Kidney (tissue), 14 donors: Measurements from ENCODE around the gene CRACDL. TPM values are rescaled to one million over a fixed set of nuclear protein-coding genes. Genes with fewer than 3 reads are reported as not detected.
A peak's percentile ranks its signal among the peaks of the same experiment; 100 is the strongest.

Source experiments
- DNase-seq, 5 donors: peaks; one replicate each; pipeline ENCODE4 v3.0.0-alpha.2; 2013 to 2020
- FAIRE-seq: peaks from 2 replicates; lab custom pipeline; 2012; peaks lifted over from hg19 to GRCh38; lab: Jason Lieb, UNC
- H3K27ac ChIP-seq, 2 donors: one replicate each; pipeline ENCODE4 v1.7.0; 2013; ENCODE audit warnings: low read depth in 2 of 2, low read length in 2 of 2, inconsistent platforms in 1 of 2
- H3K27me3 ChIP-seq: one replicate; pipeline ENCODE4 v1.7.1; 2013; ENCODE audit warnings: low read length, inconsistent platforms; ENCODE audit not compliant: control insufficient read depth, insufficient read depth
- H3K36me3 ChIP-seq, 3 donors: one replicate each; pipeline versions ENCODE4 v1.7.0 to v1.7.1; 2013; ENCODE audit warnings: low read length in 3 of 3, control low read depth in 1 of 3, inconsistent platforms in 1 of 3; ENCODE audit not compliant: insufficient read depth in 3 of 3, control insufficient read depth in 2 of 3
- H3K4me1 ChIP-seq, 3 donors: one replicate each; pipeline versions ENCODE4 v1.7.0 to v1.7.1; 2013; ENCODE audit warnings: low read length in 3 of 3, inconsistent platforms in 1 of 3, low read depth in 1 of 3; ENCODE audit not compliant: control insufficient read depth in 2 of 3, insufficient read depth in 2 of 3
- H3K4me3 ChIP-seq, 3 donors: one replicate each; pipeline versions ENCODE4 v1.7.0 to v1.8.1; 2013; ENCODE audit warnings: low read length in 3 of 3, control low read depth in 1 of 3, inconsistent platforms in 1 of 3
- H3K9ac ChIP-seq, 3 donors: one replicate each; pipeline versions ENCODE4 v1.7.0 to v1.7.1; 2013; ENCODE audit warnings: low read length in 3 of 3, control low read depth in 1 of 3, inconsistent platforms in 1 of 3
- H3K9me3 ChIP-seq, 3 donors: one replicate each; pipeline versions ENCODE4 v1.7.0 to v1.7.1; 2013; ENCODE audit warnings: low read length in 3 of 3, control low read depth in 1 of 3, inconsistent platforms in 1 of 3; ENCODE audit not compliant: control insufficient read depth in 2 of 3, insufficient read depth in 1 of 3
- intact Hi-C: fragments of 100-400 bp; cut with DNase I; formaldehyde crosslinking; loops from one replicate; pipeline ENCODE4 v1.11.1; 2022
- polyA plus RNA-seq: library from polyadenylated mRNA; stranded (reverse); fragments of 350-450 nt; fragmentation: Illumina TruSeq; extraction: RNeasy Lipid Tissue Mini Kit (QIAGEN cat#74804); gene quantifications from one replicate; pipeline ENCODE4 v1.2.3, GENCODE V29; 2014; ENCODE audit warnings: low read depth, low replicate concordance; ENCODE audit not compliant: insufficient read depth
- total RNA-seq: library from RNA; stranded (reverse); fragmentation: NEBNext Ultra II Directional; extraction: Animal tissue kit (Norgen Biotek cat#: 25700); gene quantifications from one replicate; pipeline ENCODE4 v1.2.1, GENCODE V29; 2021
- TF ChIP-seq, protein P1 (sequence below): IDR thresholded peaks from 3 replicates; pipeline ENCODE4 v1.5.1; 2012; ENCODE audit warnings: mild to moderate bottlenecking, moderate library complexity, borderline replicate concordance; ENCODE audit not compliant: insufficient read depth; ENCODE audit errors: extremely low read depth
- donor health status: control.
- donor health status: control.
- donor health status: control.
- donor health status: control.
- donor health status: control.
- donor health status: DM: yes; HTN: yes; CAD: no.
- donor health status: Normal renal cell carcinoma (clear cell type).

CRACDL gene
- total and polyA plus RNA-seq, 2 donors from 2014 or later, result 4.3 to 14.8 TPM

GRCh38 chr2:98907385-98907784 lies 28.6 kb downstream of the CRACDL start:
- TF ChIP-seq, protein P1, sequence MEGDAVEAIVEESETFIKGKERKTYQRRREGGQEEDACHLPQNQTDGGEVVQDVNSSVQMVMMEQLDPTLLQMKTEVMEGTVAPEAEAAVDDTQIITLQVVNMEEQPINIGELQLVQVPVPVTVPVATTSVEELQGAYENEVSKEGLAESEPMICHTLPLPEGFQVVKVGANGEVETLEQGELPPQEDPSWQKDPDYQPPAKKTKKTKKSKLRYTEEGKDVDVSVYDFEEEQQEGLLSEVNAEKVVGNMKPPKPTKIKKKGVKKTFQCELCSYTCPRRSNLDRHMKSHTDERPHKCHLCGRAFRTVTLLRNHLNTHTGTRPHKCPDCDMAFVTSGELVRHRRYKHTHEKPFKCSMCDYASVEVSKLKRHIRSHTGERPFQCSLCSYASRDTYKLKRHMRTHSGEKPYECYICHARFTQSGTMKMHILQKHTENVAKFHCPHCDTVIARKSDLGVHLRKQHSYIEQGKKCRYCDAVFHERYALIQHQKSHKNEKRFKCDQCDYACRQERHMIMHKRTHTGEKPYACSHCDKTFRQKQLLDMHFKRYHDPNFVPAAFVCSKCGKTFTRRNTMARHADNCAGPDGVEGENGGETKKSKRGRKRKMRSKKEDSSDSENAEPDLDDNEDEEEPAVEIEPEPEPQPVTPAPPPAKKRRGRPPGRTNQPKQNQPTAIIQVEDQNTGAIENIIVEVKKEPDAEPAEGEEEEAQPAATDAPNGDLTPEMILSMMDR, result no peak
- Histone ChIP-seq H3K4me3 (no peak overlapping the region), H3K27ac (no peak overlapping the region), H3K36me3 (no peaks in the 10 kb centered on the region), H3K9me3 (no peaks in the 10 kb centered on the region), H3K27me3 (no peaks in the 10 kb centered on the region), H3K4me1 (peaks cover 3 to 10% (median 5%) of the 10 kb centered on the region in 3 donors), H3K9ac (no peak overlapping the region)
- FAIRE-seq (no peak), DNase-seq (no peak)
- intact Hi-C loops, result no loop called here

DNA sequence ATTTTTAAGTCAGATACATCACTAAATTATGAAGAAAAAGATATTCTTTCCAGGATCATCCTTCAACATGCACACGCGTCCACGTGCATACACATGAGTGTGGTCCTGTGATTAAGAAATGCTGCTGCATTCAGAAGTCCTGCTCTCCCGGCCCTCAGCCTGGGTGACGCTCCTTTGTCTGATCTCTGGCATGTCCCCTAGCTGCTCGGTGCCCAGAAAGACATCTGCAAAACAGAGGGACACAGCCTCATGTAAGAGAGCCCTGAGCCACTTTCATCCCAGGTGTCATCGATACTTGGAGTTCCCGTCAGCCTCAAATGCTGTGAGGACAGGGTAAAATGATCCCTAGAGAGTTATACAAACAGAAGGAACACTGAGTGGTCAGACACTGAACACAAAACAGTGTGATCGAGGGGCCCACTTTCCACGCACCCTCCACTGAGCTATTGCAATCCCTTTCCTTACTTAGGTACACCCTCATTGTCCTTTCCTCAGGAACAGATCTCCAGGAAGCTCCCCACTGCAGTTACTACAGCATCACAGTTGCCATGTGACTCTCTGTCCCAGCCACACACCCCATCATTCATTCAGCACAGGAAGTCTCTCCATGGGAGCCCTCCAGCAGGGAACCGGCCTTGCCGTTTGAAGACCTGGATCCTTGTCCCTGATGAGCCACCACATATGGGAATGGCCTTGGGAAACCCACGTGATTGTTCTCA lies 32.1 kb downstream of the CRACDL start:
- intact Hi-C loops, result no loop called here
- no peaks in the 10 kb centered on the region for H3K36me3 ChIP-seq
- FAIRE-seq, result no peak
- H3K9ac ChIP-seq, result no peak overlapping the region
- no peak overlapping the region for H3K4me3 ChIP-seq
- H3K4me1 ChIP-seq, result no peaks in the 10 kb centered on the region
- TF ChIP-seq, protein P1, result no peak
- no peak overlapping the region for H3K27ac ChIP-seq
- no peaks in the 10 kb centered on the region for H3K9me3 ChIP-seq
- peak in 3 of 5 donors; percentile 19 to 47 (median 23) for DNase-seq
- no peaks in the 10 kb centered on the region for H3K27me3 ChIP-seq

GRCh38 chr2:98903064-98903355 lies 33.0 kb downstream of the CRACDL start:
- no peaks in the 10 kb centered on the region for H3K27me3 ChIP-seq
- no peaks in the 10 kb centered on the region for H3K9me3 ChIP-seq
- no peaks in the 10 kb centered on the region for H3K36me3 ChIP-seq
- H3K27ac ChIP-seq, result no peak overlapping the region
- FAIRE-seq (no peak), DNase-seq (peak in 1 of 5 donors; percentile 41)
- intact Hi-C loops, result no loop called here
- TF ChIP-seq, protein P1, result no peak
- no peaks in the 10 kb centered on the region for H3K4me1 ChIP-seq
- H3K4me3 ChIP-seq, result no peak overlapping the region
- H3K9ac ChIP-seq, result no peak overlapping the region
